Activated T-helper 1 cell treated with anti-CD3 and anti-CD28 coated beads, Interleukin-12 subunit alpha, Interleukin-12 subunit beta, Interleukin-2, Interleukin-4 antibody, amounts not matched to agents 30 ng/mL and 10 ng/mL and 1 ng/mL, durations not matched to agents 14 hours and 24 hours and 36 hours (primary cell): ENCODE data around the gene OR6C6. TPM values are rescaled to one million over a fixed set of nuclear protein-coding genes. Genes with fewer than 3 reads are reported as not detected.

Experiments
- total RNA-seq: library from RNA; stranded (reverse); gene quantifications from 2 replicates; pipeline ENCODE4 v1.2.3, GENCODE V29; 2022

OR6C6 gene
- total RNA-seq, 1 donor from 2014 or later: not detected

Other genes with a start within 250 kb of the OR6C6 start
- gene OR9K2, start 170.2 kb downstream of the OR6C6 start, total RNA-seq: not detected in 2 replicates
- gene OR10A7, start 75.5 kb downstream of the OR6C6 start, total RNA-seq: not detected in 2 replicates
- not detected in 2 replicates for gene OR6C74, start 52.0 kb downstream of the OR6C6 start, total RNA-seq
- gene OR6C1, start 17.8 kb upstream of the OR6C6 start, total RNA-seq: not detected in 2 replicates
- gene OR6C3, start 34.2 kb upstream of the OR6C6 start, total RNA-seq: not detected in 2 replicates
- not detected in 2 replicates for gene OR6C75, start 66.4 kb upstream of the OR6C6 start, total RNA-seq
- gene OR6C65, start 104.0 kb upstream of the OR6C6 start, total RNA-seq: not detected in 2 replicates
- not detected in 2 replicates for gene OR6C76, start 129.7 kb upstream of the OR6C6 start, total RNA-seq
- gene OR6C2, start 147.5 kb upstream of the OR6C6 start, total RNA-seq: not detected in 2 replicates
- not detected in 2 replicates for gene OR6C70, start 173.6 kb upstream of the OR6C6 start, total RNA-seq
- not detected in 2 replicates for gene OR6C68, start 195.8 kb upstream of the OR6C6 start, total RNA-seq